ENCODE results near the gene ZG16B.
A peak's percentile ranks its signal among the peaks of the same experiment; 100 is the strongest.

The ZG16B gene

DNA sequence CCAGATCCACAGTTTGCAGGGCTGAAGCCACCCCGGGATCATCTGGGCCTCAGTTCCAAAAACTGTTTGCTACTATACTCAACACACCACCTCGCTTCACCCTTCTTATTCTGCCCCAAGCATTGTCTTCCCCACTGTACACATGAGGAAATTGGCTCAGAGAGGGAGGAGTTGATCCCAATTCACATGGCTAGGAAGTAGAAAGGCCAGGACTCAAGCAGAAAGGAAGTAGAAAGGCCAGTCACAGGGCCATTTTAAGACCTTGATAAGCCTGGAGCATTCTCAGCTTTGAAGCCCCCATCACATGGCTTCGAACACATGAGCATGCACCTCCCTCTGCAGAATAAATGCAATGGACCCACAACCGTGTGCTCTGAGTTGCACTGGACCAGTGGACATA, 35.5 kb downstream of the ZG16B start:
- no peak for DNase-seq (ENCODE audit: low spot score)
- in situ Hi-C loops (cut with MboI; ENCODE audit: low pct_unique_long_range_greater_than_20kb, low sequenced_read_pairs, unreplicated experiment), result no loop called here

GRCh38 chr16:2866431-2866830, 36.3 kb downstream of the ZG16B start:
- in situ Hi-C loops (cut with MboI; ENCODE audit: low pct_unique_long_range_greater_than_20kb, low sequenced_read_pairs, unreplicated experiment), result no loop called here
- TF ChIP-seq, protein P1, sequence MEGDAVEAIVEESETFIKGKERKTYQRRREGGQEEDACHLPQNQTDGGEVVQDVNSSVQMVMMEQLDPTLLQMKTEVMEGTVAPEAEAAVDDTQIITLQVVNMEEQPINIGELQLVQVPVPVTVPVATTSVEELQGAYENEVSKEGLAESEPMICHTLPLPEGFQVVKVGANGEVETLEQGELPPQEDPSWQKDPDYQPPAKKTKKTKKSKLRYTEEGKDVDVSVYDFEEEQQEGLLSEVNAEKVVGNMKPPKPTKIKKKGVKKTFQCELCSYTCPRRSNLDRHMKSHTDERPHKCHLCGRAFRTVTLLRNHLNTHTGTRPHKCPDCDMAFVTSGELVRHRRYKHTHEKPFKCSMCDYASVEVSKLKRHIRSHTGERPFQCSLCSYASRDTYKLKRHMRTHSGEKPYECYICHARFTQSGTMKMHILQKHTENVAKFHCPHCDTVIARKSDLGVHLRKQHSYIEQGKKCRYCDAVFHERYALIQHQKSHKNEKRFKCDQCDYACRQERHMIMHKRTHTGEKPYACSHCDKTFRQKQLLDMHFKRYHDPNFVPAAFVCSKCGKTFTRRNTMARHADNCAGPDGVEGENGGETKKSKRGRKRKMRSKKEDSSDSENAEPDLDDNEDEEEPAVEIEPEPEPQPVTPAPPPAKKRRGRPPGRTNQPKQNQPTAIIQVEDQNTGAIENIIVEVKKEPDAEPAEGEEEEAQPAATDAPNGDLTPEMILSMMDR (IDR thresholded peaks at IDR 0.05; ENCODE audit: extremely low read depth, insufficient read depth, missing control alignments), result no peak
- no peak for DNase-seq (ENCODE audit: low spot score)

More for the DNA sequence above, 35.5 kb downstream of the ZG16B start:
- TF ChIP-seq, protein P1 (IDR thresholded peaks at IDR 0.05; ENCODE audit: extremely low read depth, insufficient read depth, missing control alignments), result no peak

DNA sequence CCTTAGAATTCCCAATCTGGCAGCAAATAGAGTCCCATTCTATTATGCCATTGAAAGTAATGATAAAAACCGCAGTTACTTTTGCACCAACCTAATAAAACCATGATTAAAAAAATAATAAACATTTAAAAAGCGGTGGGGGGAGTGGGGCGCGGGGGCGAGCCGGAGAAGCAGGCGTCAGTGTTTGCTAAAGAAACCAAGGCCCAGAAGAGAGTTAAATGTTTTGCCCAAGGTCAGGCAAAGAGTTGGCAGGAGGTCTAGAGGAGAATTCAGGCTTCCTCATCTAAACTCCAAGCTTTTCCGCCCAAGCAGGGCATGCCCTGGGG, 37.5 kb downstream of the ZG16B start:
- DNase-seq (ENCODE audit: low spot score), result no peak
- TF ChIP-seq, protein P1 (IDR thresholded peaks at IDR 0.05; ENCODE audit: extremely low read depth, insufficient read depth, missing control alignments), result no peak
- in situ Hi-C loops (cut with MboI; ENCODE audit: low pct_unique_long_range_greater_than_20kb, low sequenced_read_pairs, unreplicated experiment), result no loop called here

GRCh38 chr16:2867987-2868789, 38.1 kb downstream of the ZG16B start:
- TF ChIP-seq, protein P1 (IDR thresholded peaks at IDR 0.05; ENCODE audit: extremely low read depth, insufficient read depth, missing control alignments), result peak; percentile 98
- peak; percentile 97 for DNase-seq (ENCODE audit: low spot score)
- in situ Hi-C loops (cut with MboI; ENCODE audit: low pct_unique_long_range_greater_than_20kb, low sequenced_read_pairs, unreplicated experiment), result no loop called here

DNA sequence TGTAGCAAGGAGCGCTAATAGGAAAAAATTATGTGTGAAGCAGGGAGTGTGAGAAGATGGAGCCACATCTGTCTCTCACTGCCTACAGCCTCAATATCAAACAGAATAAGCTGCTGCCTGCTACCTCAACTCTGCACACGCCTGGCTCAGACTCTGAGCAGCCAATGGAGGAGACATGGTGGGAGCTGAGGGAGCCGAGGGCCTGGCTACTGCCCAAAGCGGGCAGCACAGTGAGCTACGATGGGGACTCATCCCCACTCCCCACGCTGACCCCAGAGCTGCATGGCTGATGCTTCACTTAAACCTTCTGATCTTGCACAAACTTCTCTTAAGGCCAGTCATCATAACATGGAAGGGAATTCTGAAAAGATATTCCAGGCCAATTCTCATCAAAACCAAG, 41.8 kb downstream of the ZG16B start:
- DNase-seq (ENCODE audit: low spot score), result no peak
- TF ChIP-seq, protein P1 (IDR thresholded peaks at IDR 0.05; ENCODE audit: extremely low read depth, insufficient read depth, missing control alignments), result no peak
- in situ Hi-C loops (cut with MboI; ENCODE audit: low pct_unique_long_range_greater_than_20kb, low sequenced_read_pairs, unreplicated experiment), result no loop called here

DNA sequence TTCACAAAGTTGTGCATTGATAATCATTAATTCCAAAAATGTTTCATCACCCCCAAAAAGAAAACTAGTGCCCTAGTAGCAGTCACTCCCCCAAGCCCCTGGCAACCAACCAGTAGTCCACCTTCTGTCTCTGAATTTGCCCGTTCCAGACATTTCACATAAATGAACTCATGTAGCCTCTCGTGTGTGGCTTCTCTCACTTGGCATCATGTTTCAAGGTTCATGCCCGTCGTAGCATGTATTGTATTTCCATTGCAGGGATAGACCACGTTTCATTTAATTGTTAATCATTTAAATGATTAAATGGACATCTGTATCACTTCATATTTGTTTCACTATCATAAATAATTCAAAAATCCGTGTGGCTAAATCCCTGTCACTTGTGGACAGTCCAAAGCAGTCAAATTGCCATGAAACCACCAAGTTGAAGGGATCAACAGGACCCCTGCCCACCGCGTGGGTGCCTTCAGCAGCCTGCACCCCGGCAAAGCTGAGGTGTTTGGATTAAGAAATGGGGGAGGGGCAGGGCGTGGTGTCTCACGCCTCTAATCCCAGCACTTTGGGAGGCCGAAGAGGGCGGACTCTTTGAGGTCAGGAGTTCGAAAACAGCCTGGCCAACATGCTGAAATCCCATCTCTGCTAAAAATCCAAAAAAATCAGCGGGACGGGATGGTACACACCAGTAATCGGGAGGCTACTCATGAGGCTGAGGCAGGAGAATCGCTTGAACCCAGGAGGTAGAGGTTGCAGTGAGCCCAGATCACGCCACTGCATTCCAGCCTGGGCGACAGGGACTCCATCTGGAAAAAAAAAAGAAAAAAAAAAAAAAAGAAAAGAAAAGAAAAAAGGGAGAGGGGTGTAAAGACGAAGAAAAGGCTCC, 44.2 kb downstream of the ZG16B start:
- in situ Hi-C loops (cut with MboI; ENCODE audit: low pct_unique_long_range_greater_than_20kb, low sequenced_read_pairs, unreplicated experiment), result no loop called here

More for the DNA sequence above, 44.2 kb downstream of the ZG16B start:
- DNase-seq (ENCODE audit: low spot score), result no peak
- TF ChIP-seq, protein P1 (IDR thresholded peaks at IDR 0.05; ENCODE audit: extremely low read depth, insufficient read depth, missing control alignments), result no peak
